ENCODE results near the gene KRT72. TPM values are rescaled to one million over a fixed set of nuclear protein-coding genes. Genes with fewer than 3 reads are reported as not detected.
A peak's percentile ranks its signal among the peaks of the same experiment; 100 is the strongest.

KRT72 gene
- total and polyA plus RNA-seq, 4 donors, result 0.14 to 0.17 (median 0.14) TPM; not detected in 1

DNA sequence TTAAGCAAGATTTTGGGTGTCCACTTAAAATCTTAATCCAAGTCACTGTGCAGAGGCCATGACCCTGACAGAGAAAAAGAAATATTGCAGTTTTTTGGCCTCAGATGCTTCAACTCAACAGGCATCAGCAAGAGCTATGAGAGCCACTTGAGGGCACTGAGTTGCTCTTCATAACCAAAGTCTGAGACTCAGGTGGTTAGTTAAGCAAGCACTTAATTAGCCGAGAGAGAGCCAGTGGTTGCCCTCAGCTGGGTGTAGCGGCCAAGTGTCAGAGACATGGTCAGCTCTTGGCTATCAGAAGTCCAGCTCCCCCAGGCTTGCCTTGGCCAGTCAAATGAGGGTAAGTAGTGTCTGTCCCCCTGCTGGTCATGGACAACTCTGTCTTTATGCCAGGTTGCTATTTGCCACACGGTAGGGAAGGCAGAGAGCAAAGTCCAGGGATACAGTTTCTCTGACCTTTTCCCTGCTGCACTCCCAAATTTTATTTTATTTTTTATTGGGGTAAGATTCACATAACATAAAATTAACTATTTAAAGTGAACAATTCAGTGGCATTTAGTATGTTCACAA is 39.3 kb downstream of the KRT72 start:
- Histone ChIP-seq H3K27ac (ENCODE audit: low read depth in 1 of 2, low read length in 1 of 2) (no peak overlapping the region), H3K9ac (ENCODE audit: insufficient read depth in 1 of 2, low read length in 2 of 2) (no peak overlapping the region), H3K27me3 (ENCODE audit: control insufficient read depth in 3 of 3, insufficient read depth in 3 of 3, low read length in 2 of 3) (peaks cover 0 to 18% (median 0%) of the 10 kb centered on the region in 3 donors), H3K4me3 (no peak overlapping the region), H3K9me3 (ENCODE audit: control insufficient read depth in 4 of 4, insufficient read depth in 3 of 4, low read length in 3 of 4) (no peaks in the 10 kb centered on the region), H3K4me1 (ENCODE audit: control insufficient read depth in 5 of 5, insufficient read depth in 5 of 5, low read length in 5 of 5) (no peaks in the 10 kb centered on the region), H3K36me3 (ENCODE audit: control insufficient read depth in 4 of 4, insufficient read depth in 4 of 4, low read length in 4 of 4) (no peaks in the 10 kb centered on the region)
- WGBS, 2 donors, result 54 to 72% methylated on average over 3 of the region's 3 CpGs
- TF ChIP-seq, protein P1, sequence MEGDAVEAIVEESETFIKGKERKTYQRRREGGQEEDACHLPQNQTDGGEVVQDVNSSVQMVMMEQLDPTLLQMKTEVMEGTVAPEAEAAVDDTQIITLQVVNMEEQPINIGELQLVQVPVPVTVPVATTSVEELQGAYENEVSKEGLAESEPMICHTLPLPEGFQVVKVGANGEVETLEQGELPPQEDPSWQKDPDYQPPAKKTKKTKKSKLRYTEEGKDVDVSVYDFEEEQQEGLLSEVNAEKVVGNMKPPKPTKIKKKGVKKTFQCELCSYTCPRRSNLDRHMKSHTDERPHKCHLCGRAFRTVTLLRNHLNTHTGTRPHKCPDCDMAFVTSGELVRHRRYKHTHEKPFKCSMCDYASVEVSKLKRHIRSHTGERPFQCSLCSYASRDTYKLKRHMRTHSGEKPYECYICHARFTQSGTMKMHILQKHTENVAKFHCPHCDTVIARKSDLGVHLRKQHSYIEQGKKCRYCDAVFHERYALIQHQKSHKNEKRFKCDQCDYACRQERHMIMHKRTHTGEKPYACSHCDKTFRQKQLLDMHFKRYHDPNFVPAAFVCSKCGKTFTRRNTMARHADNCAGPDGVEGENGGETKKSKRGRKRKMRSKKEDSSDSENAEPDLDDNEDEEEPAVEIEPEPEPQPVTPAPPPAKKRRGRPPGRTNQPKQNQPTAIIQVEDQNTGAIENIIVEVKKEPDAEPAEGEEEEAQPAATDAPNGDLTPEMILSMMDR (IDR thresholded peaks at IDR 0.05; ENCODE audit: control extremely low read depth, extremely low read depth), result no peak
- DNase-seq, result no peak
- ATAC-seq (ENCODE audit: insufficient read depth, low FRiP score), result peak; percentile 17

DNA sequence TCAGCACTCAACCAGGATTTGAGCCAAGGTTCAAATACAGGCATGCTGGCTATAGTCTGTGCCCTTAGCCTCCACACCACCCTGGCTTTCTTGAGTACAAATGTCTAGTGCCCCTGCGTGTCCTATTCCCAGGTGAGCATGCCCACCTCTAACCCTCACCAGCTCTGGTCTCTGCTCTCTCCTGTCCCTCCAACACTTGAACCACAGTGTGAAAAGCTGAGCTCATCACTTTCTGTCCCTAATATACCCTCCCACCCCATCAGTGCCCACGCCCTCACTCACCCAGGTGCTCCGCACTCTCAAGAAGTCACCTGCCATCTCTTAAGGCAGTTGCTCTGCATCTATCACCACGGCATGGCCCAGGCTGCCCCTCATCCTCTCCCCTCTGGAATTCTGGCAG is 41.3 kb downstream of the KRT72 start:
- 73 to 78% methylated on average over 4 of the region's 4 CpGs for WGBS, 2 donors
- H3K27me3 ChIP-seq (ENCODE audit: control insufficient read depth in 3 of 3, insufficient read depth in 3 of 3, low read length in 2 of 3), result peaks cover 0 to 16% (median 0%) of the 10 kb centered on the region in 3 donors
- no peak overlapping the region for H3K27ac ChIP-seq (ENCODE audit: low read depth in 1 of 2, low read length in 1 of 2)
- no peaks in the 10 kb centered on the region for H3K36me3 ChIP-seq (ENCODE audit: control insufficient read depth in 4 of 4, insufficient read depth in 4 of 4, low read length in 4 of 4)
- TF ChIP-seq, protein P1 (IDR thresholded peaks at IDR 0.05; ENCODE audit: control extremely low read depth, extremely low read depth), result no peak
- H3K4me3 ChIP-seq, result no peak overlapping the region
- H3K9ac ChIP-seq (ENCODE audit: insufficient read depth in 1 of 2, low read length in 2 of 2), result no peak overlapping the region
- DNase-seq (no peak), ATAC-seq (ENCODE audit: insufficient read depth, low FRiP score) (no peak)
- H3K9me3 ChIP-seq (ENCODE audit: control insufficient read depth in 4 of 4, insufficient read depth in 3 of 4, low read length in 3 of 4), result no peaks in the 10 kb centered on the region
- no peaks in the 10 kb centered on the region for H3K4me1 ChIP-seq (ENCODE audit: control insufficient read depth in 5 of 5, insufficient read depth in 5 of 5, low read length in 5 of 5)

DNA sequence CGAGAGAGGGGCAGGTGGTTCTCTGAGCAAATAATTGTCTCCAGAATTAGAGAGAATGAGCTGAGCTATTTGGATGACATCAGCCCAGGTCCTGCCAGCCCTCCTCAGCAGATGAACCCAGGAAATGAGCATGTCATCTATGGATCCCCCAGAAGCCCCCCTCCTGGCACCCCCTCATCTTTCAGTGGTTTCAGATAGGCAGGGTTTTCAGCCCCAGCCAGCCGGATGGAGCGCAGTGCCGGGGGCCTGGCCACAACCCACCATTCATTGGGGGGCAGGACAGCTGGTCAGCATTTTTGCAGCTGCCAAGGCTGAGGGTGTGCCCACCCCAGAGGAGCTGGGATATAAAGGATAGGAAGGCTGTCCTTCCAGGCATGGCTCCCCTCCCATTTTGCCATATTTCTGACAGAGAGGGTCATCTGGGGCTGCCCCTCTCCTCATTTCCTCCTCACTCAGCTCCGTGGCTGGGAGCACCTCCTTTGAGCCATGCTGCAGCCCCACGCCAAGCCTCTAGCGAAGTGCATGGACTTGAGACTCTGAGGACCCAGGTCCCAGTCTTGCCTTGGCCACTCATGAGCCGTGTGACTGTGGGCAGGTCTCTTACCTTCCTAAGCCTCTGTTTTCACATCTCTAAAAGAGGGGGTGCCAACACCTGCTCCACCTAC is 42.4 kb downstream of the KRT72 start:
- Histone ChIP-seq H3K27me3 (ENCODE audit: control insufficient read depth in 3 of 3, insufficient read depth in 3 of 3, low read length in 2 of 3) (peaks cover 0 to 15% (median 0%) of the 10 kb centered on the region in 3 donors), H3K27ac (ENCODE audit: low read depth in 1 of 2, low read length in 1 of 2) (no peak overlapping the region), H3K4me1 (ENCODE audit: control insufficient read depth in 5 of 5, insufficient read depth in 5 of 5, low read length in 5 of 5) (no peaks in the 10 kb centered on the region), H3K36me3 (ENCODE audit: control insufficient read depth in 4 of 4, insufficient read depth in 4 of 4, low read length in 4 of 4) (no peaks in the 10 kb centered on the region), H3K9me3 (ENCODE audit: control insufficient read depth in 4 of 4, insufficient read depth in 3 of 4, low read length in 3 of 4) (no peaks in the 10 kb centered on the region), H3K9ac (ENCODE audit: insufficient read depth in 1 of 2, low read length in 2 of 2) (no peak overlapping the region), H3K4me3 (no peak overlapping the region)
- TF ChIP-seq, protein P1 (IDR thresholded peaks at IDR 0.05; ENCODE audit: control extremely low read depth, extremely low read depth), result no peak
- ATAC-seq (ENCODE audit: insufficient read depth, low FRiP score), result no peak
- no peak for DNase-seq
- 73 to 77% methylated on average over 8 of the region's 8 CpGs for WGBS, 2 donors

Measured in lung (tissue), 12 donors.